Measurements from ENCODE around the gene RNF144B.
A peak's percentile ranks its signal among the peaks of the same experiment; 100 is the strongest.
"Not testable (repeated sequence)": the region's sequence is repeated elsewhere in the genome, so short reads cannot be mapped to it uniquely, and the experiment has no call there.

RNF144B gene

GRCh38 chr6:18395177-18395855 is 8.2 kb downstream of the RNF144B start:
- Histone ChIP-seq H3K27ac (ENCODE audit: low read length) (peak overlapping the region; percentile 79), H3K9me3 (ENCODE audit: insufficient read depth, low read depth, low read length) (no peaks in the 10 kb centered on the region), H3K36me3 (ENCODE audit: insufficient read depth, low read depth, low read length) (no peaks in the 10 kb centered on the region), H3K9ac (ENCODE audit: low read depth, low read length) (peak overlapping the region; percentile 16; the same call in 1 of the 2 replicates), H3K27me3 (ENCODE audit: insufficient read depth, low read length) (no peaks in the 10 kb centered on the region), H3K4me3 (ENCODE audit: low read length) (peak overlapping the region; percentile 40; the same call in 1 of the 2 replicates), H3K4me1 (ENCODE audit: insufficient read depth, low read length) (peaks cover 25% of the 10 kb centered on the region)

- Histone ChIP-seq H3K4me3 (ENCODE audit: low read length) (peak overlapping the region; percentile 40; the same call in 1 of the 2 replicates), H3K27ac (ENCODE audit: low read length) (peak overlapping the region; percentile 79), H3K27me3 (ENCODE audit: insufficient read depth, low read length) (no peaks in the 10 kb centered on the region), H3K4me1 (ENCODE audit: insufficient read depth, low read length) (peaks cover 30% of the 10 kb centered on the region), H3K9me3 (ENCODE audit: insufficient read depth, low read depth, low read length) (no peaks in the 10 kb centered on the region), H3K36me3 (ENCODE audit: insufficient read depth, low read depth, low read length) (no peaks in the 10 kb centered on the region), H3K9ac (ENCODE audit: low read depth, low read length) (peak overlapping the region; percentile 16; the same call in 1 of the 2 replicates)
These were observed 8.7 kb downstream of the RNF144B start for GRCh38 chr6:18395856-18396197.

GRCh38 chr6:18397701-18398100 is 10.6 kb downstream of the RNF144B start:
- H3K27me3 ChIP-seq (ENCODE audit: insufficient read depth, low read length) = no peaks in the 10 kb centered on the region
- H3K9me3 ChIP-seq (ENCODE audit: insufficient read depth, low read depth, low read length) = no peaks in the 10 kb centered on the region
- H3K9ac ChIP-seq (ENCODE audit: low read depth, low read length) = no peak overlapping the region
- H3K4me1 ChIP-seq (ENCODE audit: insufficient read depth, low read length) = peaks cover 32% of the 10 kb centered on the region
- no peak overlapping the region for H3K4me3 ChIP-seq (ENCODE audit: low read length)
- no peak overlapping the region for H3K27ac ChIP-seq (ENCODE audit: low read length)
- no peaks in the 10 kb centered on the region for H3K36me3 ChIP-seq (ENCODE audit: insufficient read depth, low read depth, low read length)

GRCh38 chr6:18398225-18398624 is 11.1 kb downstream of the RNF144B start:
- not testable (repeated sequence) for H3K27ac ChIP-seq (ENCODE audit: low read length); H3K9me3 ChIP-seq (ENCODE audit: insufficient read depth, low read depth, low read length); H3K4me3 ChIP-seq (ENCODE audit: low read length); H3K9ac ChIP-seq (ENCODE audit: low read depth, low read length); H3K36me3 ChIP-seq (ENCODE audit: insufficient read depth, low read depth, low read length); H3K27me3 ChIP-seq (ENCODE audit: insufficient read depth, low read length)
- H3K4me1 ChIP-seq (ENCODE audit: insufficient read depth, low read length) = peaks cover 32% of the 10 kb centered on the region

GRCh38 chr6:18400831-18401446 is 13.8 kb downstream of the RNF144B start:
- H3K4me3 ChIP-seq (ENCODE audit: low read length) = no peak overlapping the region
- H3K27me3 ChIP-seq (ENCODE audit: insufficient read depth, low read length) = no peaks in the 10 kb centered on the region
- H3K9me3 ChIP-seq (ENCODE audit: insufficient read depth, low read depth, low read length) = no peaks in the 10 kb centered on the region
- peaks cover 20% of the 10 kb centered on the region for H3K4me1 ChIP-seq (ENCODE audit: insufficient read depth, low read length)
- no peak overlapping the region for H3K27ac ChIP-seq (ENCODE audit: low read length)
- no peak overlapping the region for H3K9ac ChIP-seq (ENCODE audit: low read depth, low read length)
- no peaks in the 10 kb centered on the region for H3K36me3 ChIP-seq (ENCODE audit: insufficient read depth, low read depth, low read length)

- H3K4me1 ChIP-seq (ENCODE audit: insufficient read depth, low read length); H3K27ac ChIP-seq (ENCODE audit: low read length); H3K4me3 ChIP-seq (ENCODE audit: low read length): not testable (repeated sequence)
These were observed 17.8 kb downstream of the RNF144B start for GRCh38 chr6:18404965-18405364.

GRCh38 chr6:18405477-18406293 is 18.5 kb downstream of the RNF144B start:
- Histone ChIP-seq H3K4me3 (ENCODE audit: low read length) (no peak overlapping the region), H3K36me3 (ENCODE audit: insufficient read depth, low read depth, low read length) (no peaks in the 10 kb centered on the region), H3K27ac (ENCODE audit: low read length) (no peak overlapping the region)

More at GRCh38 chr6:18404965-18405364, 17.8 kb downstream of the RNF144B start:
- H3K27me3 ChIP-seq (ENCODE audit: insufficient read depth, low read length); H3K36me3 ChIP-seq (ENCODE audit: insufficient read depth, low read depth, low read length); H3K9ac ChIP-seq (ENCODE audit: low read depth, low read length); H3K9me3 ChIP-seq (ENCODE audit: insufficient read depth, low read depth, low read length): not testable (repeated sequence)

GRCh38 chr6:18406955-18407749 is 20.0 kb downstream of the RNF144B start:
- Histone ChIP-seq H3K9me3 (ENCODE audit: insufficient read depth, low read depth, low read length) (no peaks in the 10 kb centered on the region), H3K36me3 (ENCODE audit: insufficient read depth, low read depth, low read length) (no peaks in the 10 kb centered on the region), H3K4me1 (ENCODE audit: insufficient read depth, low read length) (no peaks in the 10 kb centered on the region), H3K27ac (ENCODE audit: low read length) (no peak overlapping the region), H3K4me3 (ENCODE audit: low read length) (no peak overlapping the region), H3K27me3 (ENCODE audit: insufficient read depth, low read length) (no peaks in the 10 kb centered on the region), H3K9ac (ENCODE audit: low read depth, low read length) (no peak overlapping the region)

More at GRCh38 chr6:18405477-18406293, 18.5 kb downstream of the RNF144B start:
- Histone ChIP-seq H3K4me1 (ENCODE audit: insufficient read depth, low read length) (peaks cover 6% of the 10 kb centered on the region; the same call in 1 of the 2 replicates), H3K9me3 (ENCODE audit: insufficient read depth, low read depth, low read length) (no peaks in the 10 kb centered on the region), H3K9ac (ENCODE audit: low read depth, low read length) (no peak overlapping the region), H3K27me3 (ENCODE audit: insufficient read depth, low read length) (no peaks in the 10 kb centered on the region)

GRCh38 chr6:18409602-18410001 is 22.5 kb downstream of the RNF144B start:
- not testable (repeated sequence) for H3K9me3 ChIP-seq (ENCODE audit: insufficient read depth, low read depth, low read length); H3K4me1 ChIP-seq (ENCODE audit: insufficient read depth, low read length); H3K9ac ChIP-seq (ENCODE audit: low read depth, low read length); H3K36me3 ChIP-seq (ENCODE audit: insufficient read depth, low read depth, low read length); H3K27ac ChIP-seq (ENCODE audit: low read length); H3K27me3 ChIP-seq (ENCODE audit: insufficient read depth, low read length); H3K4me3 ChIP-seq (ENCODE audit: low read length)

- no peaks in the 10 kb centered on the region for H3K9me3 ChIP-seq (ENCODE audit: insufficient read depth, low read depth, low read length)
- no peak overlapping the region for H3K27ac ChIP-seq (ENCODE audit: low read length)
- no peak overlapping the region for H3K9ac ChIP-seq (ENCODE audit: low read depth, low read length)
- no peaks in the 10 kb centered on the region for H3K4me1 ChIP-seq (ENCODE audit: insufficient read depth, low read length)
- no peaks in the 10 kb centered on the region for H3K36me3 ChIP-seq (ENCODE audit: insufficient read depth, low read depth, low read length)
- no peaks in the 10 kb centered on the region for H3K27me3 ChIP-seq (ENCODE audit: insufficient read depth, low read length)
- H3K4me3 ChIP-seq (ENCODE audit: low read length) = no peak overlapping the region
These were observed 23.3 kb downstream of the RNF144B start for GRCh38 chr6:18410412-18410811.

GRCh38 chr6:18412068-18412467 is 24.9 kb downstream of the RNF144B start:
- Histone ChIP-seq H3K27ac (ENCODE audit: low read length) (no peak overlapping the region), H3K9ac (ENCODE audit: low read depth, low read length) (no peak overlapping the region)

More at GRCh38 chr6:18412068-18412467, 24.9 kb downstream of the RNF144B start:
- Histone ChIP-seq H3K4me3 (ENCODE audit: low read length) (no peak overlapping the region), H3K27me3 (ENCODE audit: insufficient read depth, low read length) (no peaks in the 10 kb centered on the region), H3K4me1 (ENCODE audit: insufficient read depth, low read length) (no peaks in the 10 kb centered on the region), H3K9me3 (ENCODE audit: insufficient read depth, low read depth, low read length) (no peaks in the 10 kb centered on the region), H3K36me3 (ENCODE audit: insufficient read depth, low read depth, low read length) (no peaks in the 10 kb centered on the region)

All from iPS-20b (cell line).